Right lobe of liver (tissue), 6 donors: ENCODE measurements around the gene RDX. TPM values are rescaled to one million over a fixed set of nuclear protein-coding genes. Genes with fewer than 3 reads are reported as not detected.
A peak's percentile ranks its signal among the peaks of the same experiment; 100 is the strongest.

Experiments
- ATAC-seq, 4 donors: fragments of 200-7000 bp; cut with Tn5 transposase; one replicate each; pipeline ENCODE4 v1.9.1; 2020; ENCODE audit warnings: mild to moderate bottlenecking in 4 of 4, moderate library complexity in 4 of 4
- DNase-seq, 3 donors: peaks; one replicate each; pipeline ENCODE4 v3.0.0-alpha.2; 2020
- H3K27ac ChIP-seq, 3 donors: fragments of 200-600 bp; one replicate each; pipeline ENCODE4 v1.8.0; 2022
- H3K27me3 ChIP-seq, 2 donors: fragments of 200-600 bp; one replicate each; pipeline ENCODE4 v1.8.0; 2022
- H3K36me3 ChIP-seq, 4 donors: fragments of 200-600 bp; sonication (generic) in 1 of 4; one replicate each; pipeline versions ENCODE4 v1.5.1 to v1.8.0; 2017 to 2022; ENCODE audit warnings: control low read depth in 1 of 4
- H3K4me1 ChIP-seq, 4 donors: fragments of 200-600 bp; sonication (generic) in 1 of 4; one replicate each; pipeline versions ENCODE4 v1.5.1 to v1.8.0; 2017 to 2022; ENCODE audit warnings: control low read depth in 1 of 4
- H3K4me3 ChIP-seq, 3 donors: fragments of 200-600 bp; one replicate each; pipeline ENCODE4 v1.8.0; 2022
- H3K9me3 ChIP-seq, 4 donors: fragments of 200-600 bp; sonication (generic) in 1 of 4; one replicate each; pipeline versions ENCODE4 v1.5.1 to v1.8.0; 2017 to 2022; ENCODE audit warnings: control low read depth in 1 of 4
- POLR2A ChIP-seq: fragments of 450-650 bp; IDR thresholded peaks from one replicate; pipeline ENCODE4 v1.6.1; 2017; ENCODE audit warnings: antibody characterized with exemption, mild to moderate bottlenecking
- WGBS: methylation state at CpG from one replicate; pipeline ENCODE4 v1.1.6; 2018; ENCODE audit warnings: low coverage, low lambda C conversion rate; ENCODE audit not compliant: insufficient coverage; ENCODE audit errors: missing lambda C conversion rate; 5-methylcytosine and 5-hydroxymethylcytosine counted together
- intact Hi-C, 2 donors: fragments of 100-400 bp; cut with DNase I; formaldehyde crosslinking; loops; one replicate each; pipeline versions ENCODE4 v1.11.2 to v1.14.1; 2022
- total RNA-seq, 6 experiments: library from RNA; depleted of rRNA in 2 of 6; stranded (reverse); fragments of >200 nt in 2 of 6; fragmentation: NEBNext Ultra II Directional in 3 of 6; extraction: Animal tissue kit (Norgen Biotek cat#: 25700) in 3 of 6; gene quantifications; one replicate each; pipeline versions ENCODE4 v1.1.0 to v1.2.4, GENCODE V29; 2016 to 2023
- TF ChIP-seq, protein P1 (sequence below), 4 donors: fragments of 200-600 bp in 3 of 4; fragments of 450-650 bp in 1 of 4; IDR thresholded peaks; one replicate each; pipeline versions ENCODE4 v1.5.1 to v1.8.0; 2016 to 2022; ENCODE audit warnings: antibody characterized with exemption in 4 of 4, mild to moderate bottlenecking in 2 of 4
- donor health status: DM: no; HTN: yes; CAD: no.
- donor health status: DM: no; HTN: no; CAD: no.
- donor health status: DM: no; HTN: no; CAD: no.
- donor health status: DM: no; HTN: yes; CAD: no.
- donor health status: DM: no; HTN: yes; CAD: no.

The RDX gene
- total RNA-seq, 6 experiments from 2014 or later, result 47.1 to 87.8 (median 81.8) TPM

- intact Hi-C loops, result no loop called here
- no peaks in the 10 kb centered on the region for H3K9me3 ChIP-seq
- TF ChIP-seq, protein P1, sequence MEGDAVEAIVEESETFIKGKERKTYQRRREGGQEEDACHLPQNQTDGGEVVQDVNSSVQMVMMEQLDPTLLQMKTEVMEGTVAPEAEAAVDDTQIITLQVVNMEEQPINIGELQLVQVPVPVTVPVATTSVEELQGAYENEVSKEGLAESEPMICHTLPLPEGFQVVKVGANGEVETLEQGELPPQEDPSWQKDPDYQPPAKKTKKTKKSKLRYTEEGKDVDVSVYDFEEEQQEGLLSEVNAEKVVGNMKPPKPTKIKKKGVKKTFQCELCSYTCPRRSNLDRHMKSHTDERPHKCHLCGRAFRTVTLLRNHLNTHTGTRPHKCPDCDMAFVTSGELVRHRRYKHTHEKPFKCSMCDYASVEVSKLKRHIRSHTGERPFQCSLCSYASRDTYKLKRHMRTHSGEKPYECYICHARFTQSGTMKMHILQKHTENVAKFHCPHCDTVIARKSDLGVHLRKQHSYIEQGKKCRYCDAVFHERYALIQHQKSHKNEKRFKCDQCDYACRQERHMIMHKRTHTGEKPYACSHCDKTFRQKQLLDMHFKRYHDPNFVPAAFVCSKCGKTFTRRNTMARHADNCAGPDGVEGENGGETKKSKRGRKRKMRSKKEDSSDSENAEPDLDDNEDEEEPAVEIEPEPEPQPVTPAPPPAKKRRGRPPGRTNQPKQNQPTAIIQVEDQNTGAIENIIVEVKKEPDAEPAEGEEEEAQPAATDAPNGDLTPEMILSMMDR (IDR thresholded peaks at IDR 0.05), result no peak
- TF ChIP-seq POLR2A, result no peak
- H3K36me3 ChIP-seq, result no peaks in the 10 kb centered on the region
- H3K27me3 ChIP-seq, result no peaks in the 10 kb centered on the region
- peaks cover 0 to 7% (median 0%) of the 10 kb centered on the region in 4 donors for H3K4me1 ChIP-seq
- H3K4me3 ChIP-seq, result no peak overlapping the region
- no peak for DNase-seq
- no peak for ATAC-seq
- 96% methylated on average over 4 of the region's 4 CpGs for WGBS
- no peak overlapping the region for H3K27ac ChIP-seq
These were observed 169.5 kb downstream of the RDX start for GRCh38 chr11:110126936-110127335.

GRCh38 chr11:110125632-110126031 is 170.8 kb downstream of the RDX start:
- TF ChIP-seq POLR2A, result no peak
- TF ChIP-seq, protein P1 (IDR thresholded peaks at IDR 0.05), result no peak
- 63% methylated on average over 2 of the region's 4 CpGs for WGBS
- no peaks in the 10 kb centered on the region for H3K9me3 ChIP-seq
- no peaks in the 10 kb centered on the region for H3K27me3 ChIP-seq
- H3K4me1 ChIP-seq, result peaks cover 0 to 14% (median 0%) of the 10 kb centered on the region in 4 donors
- DNase-seq (no peak), ATAC-seq (peak; percentile 43 to 87 (median 64))
- no peaks in the 10 kb centered on the region for H3K36me3 ChIP-seq
- intact Hi-C loops, result no loop called here
- H3K27ac ChIP-seq, result no peak overlapping the region
- no peak overlapping the region for H3K4me3 ChIP-seq

Other genes starting within 250 kb of the RDX start
- gene ZC3H12C, start 203.2 kb downstream of the RDX start, total RNA-seq, result 1 to 10 TPM; 4.0 to 7.9 (median 4.8) TPM
- gene FDX1, start 133.3 kb upstream of the RDX start, total RNA-seq, result 10 to 100 TPM; 20.6 to 42.6 (median 25.1) TPM